NCI-H2227 (cell line): ENCODE results near the gene CRPPA.

Experiments used
- DNase-seq: peaks from one replicate; lab custom pipeline; 2025; ENCODE audit not compliant: unreplicated experiment; lab: John Stamatoyannopoulos, UW

CRPPA gene

DNA sequence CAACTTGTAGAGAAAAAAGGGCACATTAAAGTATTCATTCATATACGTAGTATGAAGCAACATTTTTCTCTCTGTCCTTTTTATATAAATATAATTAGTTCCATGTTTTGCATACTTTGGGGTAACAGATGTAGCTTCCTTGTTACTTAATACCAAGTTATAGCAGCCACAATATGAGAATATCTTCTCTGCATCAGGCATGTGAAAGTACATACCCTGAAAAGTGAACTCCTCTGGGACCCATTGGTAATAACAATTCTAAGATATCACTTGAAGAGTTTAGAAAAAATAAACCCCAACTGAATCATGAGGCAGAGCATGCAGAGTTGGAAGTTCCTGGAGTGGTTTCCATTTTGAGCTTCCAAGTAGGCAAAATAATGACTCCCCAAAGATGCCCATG, 2.4 kb upstream of the CRPPA start:
- no peak for DNase-seq

DNA sequence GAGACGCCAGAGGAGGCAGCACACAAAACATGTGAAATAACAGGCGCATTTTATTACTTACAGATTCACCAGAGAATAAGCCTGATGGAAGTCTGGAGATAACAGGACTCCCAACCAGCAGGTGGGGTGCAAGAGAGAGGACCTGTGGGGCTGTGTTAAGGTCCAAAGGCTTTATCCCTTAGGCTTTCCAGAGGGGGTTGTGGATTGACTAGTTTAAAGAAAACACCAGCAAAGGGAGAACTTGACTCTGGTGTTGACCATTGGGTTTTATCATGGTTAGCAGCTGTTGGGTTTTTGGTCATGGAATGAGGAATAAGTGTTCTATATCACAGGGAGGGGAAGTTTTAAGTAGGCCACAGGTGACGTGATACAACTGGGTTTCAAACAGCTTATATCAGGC, 1.6 kb upstream of the CRPPA start:
- DNase-seq: no peak

DNA sequence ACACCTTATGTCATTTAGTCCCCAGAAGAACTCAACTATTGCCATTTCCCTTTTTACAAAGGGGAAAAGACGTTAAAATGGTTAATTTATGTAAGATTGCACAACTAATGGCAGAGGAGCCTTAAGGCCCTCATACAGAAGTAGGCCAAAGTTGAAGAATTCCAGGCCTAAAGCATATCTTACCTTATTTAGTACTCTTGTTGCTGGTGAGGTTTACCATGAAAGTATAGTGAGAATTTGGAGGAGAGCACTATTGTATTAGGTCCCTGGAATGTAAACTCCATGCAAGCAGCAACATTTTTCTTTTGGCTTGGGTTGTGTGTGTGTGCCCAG, 731 bp upstream of the CRPPA start:
- no peak for DNase-seq

GRCh38 chr7:16420649-16421332, 547 bp downstream of the CRPPA start:
- DNase-seq: peak; percentile 84

- no peak for DNase-seq
These were observed 1.0 kb downstream of the CRPPA start for GRCh38 chr7:16420329-16420648.

DNA sequence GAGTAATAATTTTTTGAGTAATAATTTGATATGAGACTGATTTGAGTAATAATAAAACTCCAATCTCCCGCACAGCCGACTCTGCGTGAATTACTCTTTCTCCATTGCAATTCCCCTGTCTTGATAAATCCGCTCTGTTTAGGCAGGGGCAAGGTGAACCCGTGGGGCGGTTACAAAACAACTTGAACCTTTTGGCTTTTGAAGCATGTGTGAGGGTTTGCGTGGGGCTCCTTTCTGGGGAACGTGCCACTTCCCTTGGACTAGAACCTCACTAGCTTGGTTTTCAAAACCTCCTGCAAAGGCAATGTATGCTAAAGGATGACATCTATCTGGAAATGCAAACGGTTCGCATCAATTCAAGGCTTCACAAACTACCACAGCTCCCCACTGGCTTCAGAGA, 1.5 kb downstream of the CRPPA start:
- no peak for DNase-seq

DNA sequence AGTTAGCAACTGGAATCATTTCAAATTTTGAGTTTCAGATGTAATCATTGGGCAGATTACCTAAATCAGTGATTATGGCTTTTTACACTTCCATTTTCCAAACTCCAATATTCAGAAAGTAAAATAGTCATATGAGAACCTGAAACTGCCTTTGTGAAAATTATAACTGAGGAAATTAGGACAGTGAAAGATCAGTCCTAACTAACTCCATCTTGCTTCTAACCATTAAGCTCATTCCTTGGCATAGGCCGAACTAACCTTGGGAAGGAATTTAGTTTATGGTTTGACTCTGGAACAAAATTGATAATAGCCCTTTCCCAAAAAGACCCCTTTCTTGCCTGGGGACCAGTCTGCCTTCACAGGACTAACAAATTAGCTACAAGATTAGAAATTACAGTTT, 2.2 kb downstream of the CRPPA start:
- no peak for DNase-seq

- no peak for DNase-seq
These were observed 3.4 kb downstream of the CRPPA start for GRCh38 chr7:16417906-16418305.

DNA sequence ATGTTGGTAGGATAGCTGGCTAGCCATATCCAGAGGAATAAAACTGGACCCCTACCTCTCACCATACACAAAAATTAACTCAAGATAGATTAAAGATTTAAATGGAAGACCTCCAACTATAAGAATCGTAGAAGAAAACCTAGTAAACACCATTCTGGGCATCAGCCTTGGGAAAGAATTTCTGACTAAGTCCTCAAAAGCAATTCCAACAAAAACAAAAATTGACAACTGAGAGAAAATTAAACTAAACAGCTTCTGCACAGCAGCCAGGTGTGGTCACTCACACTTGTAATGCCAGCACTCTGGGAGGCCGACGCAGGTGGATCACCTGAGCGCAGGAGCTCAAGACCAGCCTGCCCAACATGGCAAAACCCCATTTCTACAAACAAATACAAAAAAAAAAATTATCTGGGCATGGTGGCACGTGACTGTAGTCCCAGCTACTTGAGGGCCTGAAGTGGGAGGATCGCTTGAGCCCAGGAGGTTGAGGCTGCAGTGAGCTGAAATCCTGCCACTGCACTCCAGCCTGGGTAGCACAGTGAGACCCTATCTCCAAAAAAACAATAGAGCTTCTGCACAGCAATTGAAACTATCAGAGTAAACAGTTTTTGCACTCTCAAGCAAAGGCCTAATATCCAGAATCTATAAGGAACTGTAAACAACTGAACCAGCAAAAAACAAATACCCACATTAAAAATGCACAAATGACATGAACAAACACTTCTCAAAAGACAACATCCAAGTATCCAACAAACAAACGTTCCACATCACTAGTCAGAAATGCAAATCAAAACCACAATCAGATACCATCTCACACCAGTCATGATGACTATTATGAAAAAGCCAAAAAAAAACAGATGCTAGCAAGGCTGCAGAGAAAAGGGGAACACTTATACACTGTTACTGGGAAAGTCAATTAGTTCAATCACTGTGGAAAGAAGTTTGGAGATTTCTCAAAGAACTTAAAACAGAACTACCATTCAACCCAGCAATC, 4.8 kb downstream of the CRPPA start:
- DNase-seq: no peak

DNA sequence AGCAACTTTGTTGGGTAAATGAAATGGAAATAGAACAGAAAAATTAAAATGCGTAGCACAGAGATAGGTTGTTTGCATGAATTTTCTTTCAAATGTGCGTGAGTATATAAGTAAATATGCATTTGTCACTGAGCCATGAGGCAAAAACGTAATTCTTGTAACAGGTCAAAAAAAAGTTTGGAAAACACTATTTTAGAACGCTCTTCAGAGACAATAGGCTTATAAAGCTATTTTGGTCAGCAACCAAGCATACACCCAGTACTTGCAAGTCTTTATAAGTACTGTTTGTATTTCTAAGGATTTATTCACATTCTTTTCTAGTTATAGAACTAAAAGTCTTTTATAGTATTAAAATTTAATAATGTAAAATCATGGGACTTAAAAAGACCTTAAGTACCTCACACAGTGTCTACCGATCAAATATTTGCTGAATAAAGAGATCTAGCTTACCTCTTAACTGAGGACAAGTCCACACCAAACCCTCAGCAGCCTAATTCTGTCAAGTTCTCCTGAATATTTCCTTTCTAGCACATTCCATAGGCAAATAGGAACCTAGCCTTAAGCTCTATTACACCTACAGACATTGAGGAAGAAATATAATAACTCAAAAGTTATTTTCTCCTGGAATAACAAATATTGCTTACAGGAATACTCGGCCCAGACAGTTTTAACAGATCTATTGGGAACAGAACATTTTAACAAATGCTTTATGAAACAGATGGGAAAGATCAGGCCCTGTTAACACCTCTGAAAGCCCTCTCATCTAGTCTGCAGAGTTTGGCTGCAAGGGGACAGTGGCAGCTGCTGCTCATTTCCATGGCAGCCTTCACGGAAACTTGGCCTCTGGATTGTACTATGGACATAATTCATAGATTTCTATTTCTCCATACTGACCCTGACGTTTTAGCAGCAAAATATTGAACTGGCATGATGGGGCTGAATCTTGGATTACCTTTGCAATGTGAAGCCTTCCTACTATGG, 8.8 kb downstream of the CRPPA start:
- no peak for DNase-seq

DNA sequence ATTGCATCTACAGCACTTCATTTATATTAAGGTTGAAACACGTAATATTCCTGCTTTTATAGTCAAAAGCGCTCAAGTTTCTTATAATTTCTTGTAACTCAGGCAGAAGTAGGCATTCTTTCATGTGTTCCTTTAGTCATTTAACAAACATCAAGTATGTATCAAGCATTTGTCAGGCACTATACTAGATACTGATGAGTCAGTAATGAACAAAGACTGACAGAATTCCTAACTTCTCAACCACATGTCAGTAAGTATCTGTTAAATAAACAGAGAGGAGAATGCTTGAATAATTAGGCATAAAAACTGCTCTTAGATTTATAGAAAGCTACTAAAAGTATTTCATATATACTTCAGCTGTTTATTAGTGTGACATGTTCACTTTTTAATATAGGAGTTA, 9.9 kb downstream of the CRPPA start:
- no peak for DNase-seq

DNA sequence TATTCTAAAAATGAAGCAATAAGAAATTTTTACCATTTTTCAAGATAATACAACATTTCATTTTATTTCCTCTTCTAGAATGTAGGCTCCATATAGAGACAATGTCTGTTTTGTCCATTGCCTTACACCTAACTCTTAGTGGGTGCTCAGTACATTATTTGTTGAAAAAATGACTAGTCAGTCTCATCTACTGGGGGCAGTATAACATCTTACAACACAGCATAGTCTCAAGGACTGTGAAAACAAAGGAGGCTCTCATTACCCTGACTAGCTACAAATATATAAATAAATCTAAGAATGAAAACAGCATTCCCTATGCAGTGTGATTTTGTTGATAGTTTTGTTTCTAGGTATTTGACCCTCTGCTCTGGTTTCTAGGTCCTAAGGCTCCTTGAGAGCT, 11.6 kb downstream of the CRPPA start:
- no peak for DNase-seq

GRCh38 chr7:16404636-16405035, 16.7 kb downstream of the CRPPA start:
- DNase-seq: no peak

GRCh38 chr7:16403475-16403874, 17.9 kb downstream of the CRPPA start:
- DNase-seq: no peak

DNA sequence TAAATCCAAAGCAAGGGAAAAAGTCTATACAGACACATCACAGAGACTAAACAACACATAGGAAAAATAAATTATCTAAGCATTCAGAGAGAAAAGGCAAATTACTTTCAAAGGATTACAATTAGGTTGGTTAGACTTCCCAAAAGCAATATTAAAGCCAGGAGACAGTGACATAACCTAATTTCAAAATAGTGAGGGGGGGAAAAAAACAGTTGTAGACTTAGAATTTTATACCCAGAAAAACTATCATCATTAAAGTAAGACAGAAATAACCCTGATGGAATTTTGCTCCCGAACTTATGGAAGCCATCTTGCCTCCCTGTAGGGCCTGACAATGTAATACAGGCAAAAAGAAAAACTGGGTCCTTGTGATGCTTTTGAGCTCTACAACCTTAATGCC, 18.4 kb downstream of the CRPPA start:
- no peak for DNase-seq

- DNase-seq: no peak
These were observed 19.2 kb downstream of the CRPPA start for GRCh38 chr7:16402091-16402490.

GRCh38 chr7:16400893-16401275, 20.5 kb downstream of the CRPPA start:
- DNase-seq: no peak

DNA sequence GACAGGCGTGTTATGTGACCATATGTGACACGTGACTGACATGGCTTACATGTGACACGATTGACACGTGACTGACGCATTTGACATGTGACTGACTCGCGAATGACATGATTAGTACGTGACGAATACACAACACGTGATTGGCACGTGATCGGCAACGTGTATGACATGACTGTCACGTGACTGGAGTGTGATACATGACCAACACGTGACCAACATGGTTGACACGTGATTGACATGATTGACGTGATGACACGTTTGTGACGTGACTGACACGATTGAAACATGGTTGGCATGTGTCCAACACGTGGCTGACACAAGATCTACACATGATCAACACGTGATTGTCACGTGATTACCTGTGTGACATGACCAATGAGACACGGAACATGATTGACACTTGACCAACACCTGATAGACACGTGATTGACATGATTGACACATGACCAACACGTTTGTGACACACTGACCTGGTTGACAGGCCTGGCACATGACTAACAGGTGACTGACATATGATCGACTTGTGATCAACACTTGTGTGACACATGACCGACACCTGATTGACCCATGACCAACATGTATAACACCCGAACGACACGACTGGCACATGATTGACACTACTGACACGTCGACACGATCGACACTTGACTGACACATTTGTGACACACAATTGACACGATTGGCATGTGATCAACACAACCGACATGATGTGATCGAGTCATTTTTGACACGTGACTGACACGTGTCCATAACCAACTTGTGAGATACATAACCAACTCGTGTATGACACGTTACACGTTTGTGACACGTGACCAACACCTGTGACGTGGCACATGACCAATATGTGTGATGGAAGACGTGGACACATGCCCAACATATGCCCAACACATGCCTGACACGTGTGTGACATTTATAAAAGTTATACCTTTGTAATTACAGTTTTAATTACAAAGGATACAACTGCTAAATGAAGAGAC, 21.1 kb downstream of the CRPPA start:
- DNase-seq: no peak

DNA sequence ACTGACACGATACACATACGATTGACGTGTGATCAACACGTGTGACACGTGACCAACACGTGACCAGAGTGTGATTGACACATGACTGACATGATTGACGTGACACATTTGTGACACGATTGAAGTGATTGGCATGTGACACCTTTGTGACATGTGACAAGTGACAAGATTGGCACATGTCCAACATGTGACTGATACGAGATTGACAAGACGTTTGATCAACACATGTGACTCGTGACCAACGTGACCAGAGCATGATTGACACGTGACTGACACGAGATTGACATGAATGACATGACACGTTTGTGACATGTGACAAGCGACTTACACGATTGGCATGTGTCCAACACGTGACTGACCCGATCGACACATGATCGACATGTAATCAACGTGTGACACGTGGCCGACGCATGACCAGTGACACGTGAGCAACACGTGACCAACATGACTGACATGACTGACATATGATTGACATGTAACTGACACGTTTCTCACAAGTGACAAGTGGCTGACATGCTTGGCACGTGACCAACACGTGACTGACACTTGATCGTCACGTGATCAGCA, 22.0 kb downstream of the CRPPA start:
- no peak for DNase-seq
